ENCODE data around the gene ANKRD55.

GRCh38 chr5:56052735-56053134 lies 180.4 kb downstream of the ANKRD55 start:
- no peak for TF ChIP-seq CTCF (IDR thresholded peaks at IDR 0.05)
- TF ChIP-seq POLR2AphosphoS5 (IDR thresholded peaks at IDR 0.05; ENCODE audit: insufficient read depth in 1 of 2, low read depth in 1 of 2): no peak
- TF ChIP-seq POLR2A (IDR thresholded peaks at IDR 0.05): no peak
